Measurements from ENCODE around the gene WDCP.

WDCP gene

GRCh38 chr2:24010477-24011249, 36.5 kb downstream of the WDCP start:
- 71% methylated on average over 34 of the region's 37 CpGs for WGBS
- no peak overlapping the region for H2BK120ac ChIP-seq (ENCODE audit: low read depth, low read length)
- no peak overlapping the region for H2AFZ ChIP-seq (ENCODE audit: low read depth, low read length)
- no peaks in the 10 kb centered on the region for H3K9me3 ChIP-seq (ENCODE audit: control insufficient read depth, low read length)
- H2BK5ac ChIP-seq (ENCODE audit: low read depth, low read length, poor library complexity, severe bottlenecking) = no peak overlapping the region
- peak overlapping the region in 1 of 2 experiments; percentile 10 for H3K18ac ChIP-seq (ENCODE audit: low read depth in 1 of 2, low read length in 2 of 2)
- no peak overlapping the region for H4K91ac ChIP-seq (ENCODE audit: low read length)
- H3K23ac ChIP-seq (ENCODE audit: low read length in 2 of 2) = no peak overlapping the region
- H3K4me2 ChIP-seq (ENCODE audit: low read length, poor library complexity, severe bottlenecking) = no peak overlapping the region
- no peaks in the 10 kb centered on the region for H3K36me3 ChIP-seq (ENCODE audit: control insufficient read depth in 1 of 2, insufficient read depth in 2 of 2, low read depth in 1 of 2, low read length in 2 of 2)
- no peak overlapping the region for H3K14ac ChIP-seq (ENCODE audit: low read length in 2 of 2)
- peaks cover 17% of the 10 kb centered on the region for H3K4me1 ChIP-seq (ENCODE audit: control insufficient read depth, insufficient read depth, low read depth, low read length)
- H2BK12ac ChIP-seq (ENCODE audit: low read length in 2 of 2) = no peak overlapping the region
- no peak overlapping the region for H3K27ac ChIP-seq (ENCODE audit: low read length, poor library complexity, severe bottlenecking)
- peak overlapping the region; percentile 78 for H4K8ac ChIP-seq (ENCODE audit: low read length)
- peak overlapping the region; percentile 26 for H3K9ac ChIP-seq (ENCODE audit: low read length)
- no peak overlapping the region for H2BK15ac ChIP-seq (ENCODE audit: low read depth, poor library complexity, severe bottlenecking)
- no peak overlapping the region for H2AK5ac ChIP-seq (ENCODE audit: low read length, severe bottlenecking)
- no peak for DNase-seq
- H3K4ac ChIP-seq (ENCODE audit: low read depth in 1 of 2, low read length in 2 of 2) = no peak overlapping the region
- peaks cover 0 to 31% of the 10 kb centered on the region in 2 experiments for H3K27me3 ChIP-seq (ENCODE audit: control insufficient read depth in 1 of 2, insufficient read depth in 1 of 2, low read length in 2 of 2)
- peak overlapping the region in 1 of 2 experiments; percentile 70 for H3K4me3 ChIP-seq (ENCODE audit: insufficient read depth in 1 of 2, low read depth in 1 of 2, low read length in 2 of 2)
- H3K79me1 ChIP-seq (replicated peaks; ENCODE audit: low read length, poor library complexity, severe bottlenecking) = no peaks in the 10 kb centered on the region

DNA sequence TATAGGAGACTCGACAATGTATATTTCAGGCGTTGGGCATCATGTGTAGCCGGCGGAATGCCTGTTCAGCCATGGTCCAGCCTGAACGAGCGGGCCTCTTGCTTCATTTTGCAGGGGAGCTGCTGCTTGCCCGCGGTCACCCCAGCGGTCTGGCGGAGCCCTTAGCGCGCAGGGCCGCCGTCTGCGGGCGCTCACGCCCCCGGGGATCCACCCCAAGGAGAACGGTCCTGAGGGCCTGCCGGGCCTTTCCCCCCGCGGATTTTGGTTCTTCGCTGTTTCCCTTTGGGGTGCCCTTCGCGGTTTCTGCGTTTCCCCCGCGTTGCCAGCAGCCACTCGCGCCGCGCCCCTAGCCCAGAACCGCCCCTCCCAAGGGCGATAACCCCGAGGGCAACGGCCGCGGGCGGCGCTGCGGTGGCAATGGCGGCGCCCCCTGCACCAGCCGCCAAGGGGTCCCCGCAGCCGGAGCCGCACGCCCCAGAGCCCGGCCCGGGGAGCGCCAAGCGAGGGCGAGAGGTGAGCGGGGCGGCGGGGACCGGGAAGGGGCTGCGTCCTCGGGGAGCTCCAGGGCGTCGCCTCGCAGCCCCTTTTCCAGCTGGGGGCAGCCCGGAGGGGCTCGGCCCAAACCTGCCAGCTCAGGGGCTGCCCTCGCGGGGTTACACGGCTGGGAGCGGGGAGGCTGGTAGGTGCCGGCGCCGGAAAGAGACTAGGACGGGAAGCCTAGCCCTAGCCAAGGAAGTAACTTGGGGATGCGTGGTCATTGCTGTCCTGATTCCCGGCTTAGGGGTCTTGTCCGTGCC, 37.3 kb downstream of the WDCP start, which contains the start of gene MFSD2B:
MFSD2B (plus strand) TSS at position 406 of the 797 bp plus-strand sequence; CDS start at position 418, 12 bp downstream.
- peak within 1 kb of the TSS; percentile 54 to 70 for H3K4me3 ChIP-seq (ENCODE audit: insufficient read depth in 1 of 2, low read depth in 1 of 2, low read length in 2 of 2)
- H2BK120ac ChIP-seq (ENCODE audit: low read depth, low read length) = peak within 1 kb of the TSS; percentile 30
- H2BK12ac ChIP-seq (ENCODE audit: low read length in 2 of 2) = no peak within 1 kb of the TSS
- H2BK15ac ChIP-seq (ENCODE audit: low read depth, poor library complexity, severe bottlenecking) = no peak within 1 kb of the TSS
- peak within 1 kb of the TSS; percentile 78 for H4K8ac ChIP-seq (ENCODE audit: low read length)
- H3K23ac ChIP-seq (ENCODE audit: low read length in 2 of 2) = peak within 1 kb of the TSS in 1 of 2 experiments; percentile 90
- H3K14ac ChIP-seq (ENCODE audit: low read length in 2 of 2) = peak within 1 kb of the TSS in 1 of 2 experiments; percentile 36
- no peak within 1 kb of the TSS for H2BK5ac ChIP-seq (ENCODE audit: low read depth, low read length, poor library complexity, severe bottlenecking)
- no peaks in the 10 kb centered on the region for H3K36me3 ChIP-seq (ENCODE audit: control insufficient read depth in 1 of 2, insufficient read depth in 2 of 2, low read depth in 1 of 2, low read length in 2 of 2)
- peaks cover 15% of the 10 kb centered on the region for H3K4me1 ChIP-seq (ENCODE audit: control insufficient read depth, insufficient read depth, low read depth, low read length)
- no peak for DNase-seq
- peak within 1 kb of the TSS; percentile 10 to 56 for H3K18ac ChIP-seq (ENCODE audit: low read depth in 1 of 2, low read length in 2 of 2)
- H3K27me3 ChIP-seq (ENCODE audit: control insufficient read depth in 1 of 2, insufficient read depth in 1 of 2, low read length in 2 of 2) = peaks cover 0 to 31% of the 10 kb centered on the region in 2 experiments
- H3K9me3 ChIP-seq (ENCODE audit: control insufficient read depth, low read length) = no peaks in the 10 kb centered on the region
- H4K91ac ChIP-seq (ENCODE audit: low read length) = peak within 1 kb of the TSS; percentile 7
- H3K27ac ChIP-seq (ENCODE audit: low read length, poor library complexity, severe bottlenecking) = no peak within 1 kb of the TSS
- WGBS = 12% methylated on average over 72 of the region's 75 CpGs
- H3K79me1 ChIP-seq (replicated peaks; ENCODE audit: low read length, poor library complexity, severe bottlenecking) = no peaks in the 10 kb centered on the region
- H3K4me2 ChIP-seq (ENCODE audit: low read length, poor library complexity, severe bottlenecking) = peak within 1 kb of the TSS; percentile 94
- H2AFZ ChIP-seq (ENCODE audit: low read depth, low read length) = peak within 1 kb of the TSS; percentile 1
- H3K9ac ChIP-seq (ENCODE audit: low read length) = peak within 1 kb of the TSS; percentile 43
- no peak within 1 kb of the TSS for H2AK5ac ChIP-seq (ENCODE audit: low read length, severe bottlenecking)
- H3K4ac ChIP-seq (ENCODE audit: low read depth in 1 of 2, low read length in 2 of 2) = peak within 1 kb of the TSS in 1 of 2 experiments; percentile 20

DNA sequence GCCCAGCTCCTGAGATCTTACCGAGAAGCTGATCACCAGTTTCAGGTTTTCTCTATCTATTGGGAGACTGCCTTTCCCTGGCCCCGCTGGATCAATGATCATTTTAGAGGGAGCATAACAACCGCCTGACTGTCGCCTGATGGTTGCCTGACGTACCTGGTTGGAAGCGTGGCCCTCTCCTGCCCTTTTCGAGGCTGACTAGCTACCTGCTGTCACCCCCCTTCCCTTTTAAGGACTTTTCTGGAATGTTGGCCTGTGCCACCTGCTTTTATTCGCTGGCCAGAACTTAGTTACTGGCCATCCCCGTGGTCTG, 37.9 kb downstream of the WDCP start:
- no peak overlapping the region for H4K8ac ChIP-seq (ENCODE audit: low read length)
- H2BK120ac ChIP-seq (ENCODE audit: low read depth, low read length) = no peak overlapping the region
- H3K4me3 ChIP-seq (ENCODE audit: insufficient read depth in 1 of 2, low read depth in 1 of 2, low read length in 2 of 2) = peak overlapping the region in 1 of 2 experiments; percentile 70
- no peak overlapping the region for H2AK5ac ChIP-seq (ENCODE audit: low read length, severe bottlenecking)
- 81% methylated on average over 9 of the region's 9 CpGs for WGBS
- H3K9me3 ChIP-seq (ENCODE audit: control insufficient read depth, low read length) = no peaks in the 10 kb centered on the region
- peaks cover 15% of the 10 kb centered on the region for H3K4me1 ChIP-seq (ENCODE audit: control insufficient read depth, insufficient read depth, low read depth, low read length)
- no peak for DNase-seq
- no peak overlapping the region for H2BK15ac ChIP-seq (ENCODE audit: low read depth, poor library complexity, severe bottlenecking)
- peaks cover 0 to 31% of the 10 kb centered on the region in 2 experiments for H3K27me3 ChIP-seq (ENCODE audit: control insufficient read depth in 1 of 2, insufficient read depth in 1 of 2, low read length in 2 of 2)
- no peak overlapping the region for H3K4me2 ChIP-seq (ENCODE audit: low read length, poor library complexity, severe bottlenecking)
- no peaks in the 10 kb centered on the region for H3K79me1 ChIP-seq (replicated peaks; ENCODE audit: low read length, poor library complexity, severe bottlenecking)
- peak overlapping the region; percentile 1 for H2AFZ ChIP-seq (ENCODE audit: low read depth, low read length)
- H3K9ac ChIP-seq (ENCODE audit: low read length) = peak overlapping the region; percentile 43
- no peak overlapping the region for H4K91ac ChIP-seq (ENCODE audit: low read length)
- H2BK5ac ChIP-seq (ENCODE audit: low read depth, low read length, poor library complexity, severe bottlenecking) = no peak overlapping the region
- peak overlapping the region in 1 of 2 experiments; percentile 6 for H3K23ac ChIP-seq (ENCODE audit: low read length in 2 of 2)
- no peaks in the 10 kb centered on the region for H3K36me3 ChIP-seq (ENCODE audit: control insufficient read depth in 1 of 2, insufficient read depth in 2 of 2, low read depth in 1 of 2, low read length in 2 of 2)
- no peak overlapping the region for H2BK12ac ChIP-seq (ENCODE audit: low read length in 2 of 2)
- no peak overlapping the region for H3K4ac ChIP-seq (ENCODE audit: low read depth in 1 of 2, low read length in 2 of 2)
- no peak overlapping the region for H3K14ac ChIP-seq (ENCODE audit: low read length in 2 of 2)
- H3K18ac ChIP-seq (ENCODE audit: low read depth in 1 of 2, low read length in 2 of 2) = no peak overlapping the region
- no peak overlapping the region for H3K27ac ChIP-seq (ENCODE audit: low read length, poor library complexity, severe bottlenecking)
